CD4-positive, alpha-beta T cell treated with Interleukin-1 beta for 1 hour (primary cell): ENCODE results near the gene COL10A1.
"Not testable (repeated sequence)": the region's sequence is repeated elsewhere in the genome, so short reads cannot be mapped to it uniquely, and the experiment has no call there.

Experiments
- DNase-seq, 2 donors: peaks; one replicate each; pipeline ENCODE4 v3.0.0-alpha.2; 2020 to 2022

Gene COL10A1

DNA sequence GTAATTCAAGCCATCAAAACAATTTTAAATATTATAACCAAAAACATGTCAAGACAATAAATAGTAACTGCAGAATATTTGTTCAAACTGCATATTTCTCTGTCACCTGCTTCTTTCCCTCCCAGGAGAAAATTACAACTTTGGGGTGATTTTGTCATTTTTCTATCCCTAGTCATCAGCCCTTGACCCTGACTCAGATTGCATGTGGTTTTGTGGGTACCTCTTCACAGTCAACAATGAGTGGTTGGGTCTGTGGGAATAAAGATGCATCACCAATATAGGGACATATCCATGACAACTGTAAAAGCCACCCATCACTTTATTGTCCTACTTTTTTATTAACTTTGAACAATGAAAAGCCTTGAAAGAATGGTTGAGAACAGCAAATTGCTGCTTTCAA, 7.3 kb downstream of the COL10A1 start:
- no peak for DNase-seq

DNA sequence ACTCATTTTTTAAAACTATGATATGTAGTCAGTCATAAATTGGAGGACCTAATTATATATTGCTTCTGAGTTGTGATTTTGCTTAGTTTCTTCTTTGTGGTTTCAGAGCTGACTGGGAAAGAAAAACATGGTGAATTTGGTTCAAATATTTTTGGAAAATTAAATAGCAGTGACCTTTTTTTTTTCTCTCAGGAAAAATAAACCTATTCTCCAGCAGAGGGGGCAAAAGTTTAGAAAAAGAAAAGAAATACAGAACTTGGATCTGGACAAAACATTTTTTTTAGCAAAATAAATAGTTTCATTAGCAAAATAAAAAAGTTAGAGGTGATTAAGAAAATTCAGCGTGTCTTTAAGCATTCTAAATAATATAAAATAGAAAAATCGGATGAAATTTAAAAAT, 10.2 kb downstream of the COL10A1 start:
- DNase-seq, result no peak

DNA sequence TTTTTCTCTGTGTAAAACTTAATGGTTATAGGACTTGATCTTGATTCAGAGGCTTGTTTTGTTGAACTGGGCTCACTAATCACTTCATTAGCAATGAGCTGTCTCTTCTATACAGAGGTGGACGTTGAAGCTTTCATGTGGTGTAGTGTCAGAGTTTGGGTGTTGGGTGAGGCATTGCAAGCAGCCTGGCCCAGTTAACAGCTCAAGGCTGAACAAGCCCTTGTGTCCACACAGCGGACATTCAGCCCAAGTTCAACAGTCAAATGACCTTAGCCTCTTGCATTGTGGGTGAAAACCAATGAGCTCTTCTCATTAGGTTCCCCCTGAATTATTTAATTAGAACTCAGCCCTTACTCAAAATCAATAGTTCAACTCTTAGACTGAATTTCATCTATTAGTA, 12.5 kb downstream of the COL10A1 start:
- DNase-seq, result no peak

DNA sequence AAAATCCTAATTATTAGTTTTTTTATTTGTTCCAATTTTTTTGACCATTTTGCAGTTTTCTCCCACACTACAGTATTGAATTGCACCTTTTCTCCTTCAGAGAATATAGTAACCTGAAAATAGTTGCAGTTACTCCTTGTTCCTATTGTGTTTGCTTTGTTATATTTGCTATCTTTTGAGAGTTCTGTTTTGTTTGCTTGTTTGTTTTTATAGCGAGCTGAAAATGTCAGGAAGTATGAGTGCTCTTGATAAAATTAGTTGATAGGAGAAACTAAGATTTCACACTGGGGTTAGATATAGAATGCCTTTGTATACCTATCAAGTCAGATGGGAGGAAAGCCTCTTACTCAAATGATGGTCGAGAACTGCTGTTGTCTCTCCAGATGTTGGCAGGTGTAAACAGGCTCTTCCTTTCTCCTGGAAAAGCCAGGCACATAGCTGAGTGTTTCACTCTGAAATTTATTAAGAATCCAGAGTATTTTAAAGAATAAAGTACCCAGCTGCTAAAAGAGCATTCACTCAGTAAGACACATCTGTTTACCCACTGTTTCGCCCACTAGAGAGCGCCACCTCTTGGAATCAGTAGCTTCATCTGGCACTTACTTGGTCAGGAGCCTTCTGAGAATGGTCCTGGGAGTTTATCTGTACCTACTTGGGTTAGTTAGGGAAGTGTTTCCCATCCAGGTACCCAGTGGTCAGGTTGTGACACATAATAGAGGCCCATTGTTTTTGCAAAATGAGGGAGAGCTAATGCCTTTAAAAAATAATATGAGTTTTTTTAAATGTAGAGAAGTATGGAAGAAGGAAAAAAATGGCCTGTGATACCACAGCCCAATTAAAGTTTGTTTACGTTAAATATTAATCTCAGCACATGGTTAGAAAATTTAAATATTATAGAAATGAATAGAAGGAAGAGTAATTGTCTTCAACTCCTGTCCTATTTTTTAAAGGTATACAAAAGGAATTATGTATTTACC, 14.1 kb downstream of the COL10A1 start:
- DNase-seq, result peak in 1 of 2 donors; percentile 29

DNA sequence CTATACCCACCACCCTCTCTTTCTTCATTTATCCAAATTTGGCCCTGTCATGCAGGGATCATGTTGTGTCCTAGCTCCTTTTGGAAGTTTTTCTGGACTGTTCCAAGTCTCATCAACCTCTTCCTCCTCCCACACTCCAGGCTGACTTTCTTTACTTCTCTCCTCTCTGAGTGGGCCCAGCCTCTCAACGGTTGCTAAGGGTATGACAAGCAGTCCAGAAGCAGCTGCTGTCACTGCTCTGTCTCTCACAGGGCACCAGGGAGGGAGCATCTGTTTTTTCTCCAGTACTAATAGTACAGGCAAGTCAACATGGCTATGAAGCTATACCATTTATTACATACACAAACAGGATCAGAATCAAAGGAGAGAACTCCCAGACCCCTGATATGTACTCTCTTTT, 17.1 kb downstream of the COL10A1 start:
- DNase-seq, result no peak

DNA sequence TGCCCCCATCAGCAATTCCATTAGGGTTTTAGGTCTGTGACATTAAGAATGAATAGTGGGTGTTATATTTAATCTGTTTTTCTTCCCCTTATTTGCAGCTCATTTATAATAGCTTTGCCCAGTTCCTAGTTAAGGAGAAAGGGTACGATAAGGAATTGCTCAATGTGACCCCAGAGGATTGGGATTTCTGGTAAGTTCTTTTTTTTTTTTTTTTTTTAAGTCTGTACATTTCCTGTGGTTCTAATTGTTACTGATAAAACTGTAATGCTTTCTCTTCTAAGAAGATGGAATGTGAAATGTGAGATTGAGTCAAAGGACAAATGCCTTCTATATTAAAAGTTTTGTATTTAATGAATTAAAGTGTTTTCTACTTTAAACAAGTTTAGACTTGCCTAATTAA, 19.8 kb downstream of the COL10A1 start:
- DNase-seq, result no peak

DNA sequence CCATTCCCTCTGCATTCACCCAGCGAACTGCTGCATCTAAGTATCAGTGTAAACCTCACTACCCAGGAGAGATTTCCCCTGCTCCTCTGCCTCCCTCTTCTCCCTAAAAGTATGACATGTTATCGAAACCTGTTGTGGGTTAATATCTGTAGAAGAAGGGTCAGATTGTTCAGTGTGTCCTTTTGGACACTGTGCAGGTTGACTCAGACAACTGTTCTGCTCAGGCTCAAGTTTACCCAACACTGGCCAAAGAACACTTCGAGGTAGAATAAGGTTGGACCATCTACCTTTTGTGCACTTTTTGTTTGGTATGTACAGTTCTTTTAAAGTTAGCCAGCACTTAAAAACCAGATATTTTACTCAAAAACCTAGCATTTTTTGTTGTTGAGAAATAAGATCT, 20.7 kb downstream of the COL10A1 start:
- no peak for DNase-seq

DNA sequence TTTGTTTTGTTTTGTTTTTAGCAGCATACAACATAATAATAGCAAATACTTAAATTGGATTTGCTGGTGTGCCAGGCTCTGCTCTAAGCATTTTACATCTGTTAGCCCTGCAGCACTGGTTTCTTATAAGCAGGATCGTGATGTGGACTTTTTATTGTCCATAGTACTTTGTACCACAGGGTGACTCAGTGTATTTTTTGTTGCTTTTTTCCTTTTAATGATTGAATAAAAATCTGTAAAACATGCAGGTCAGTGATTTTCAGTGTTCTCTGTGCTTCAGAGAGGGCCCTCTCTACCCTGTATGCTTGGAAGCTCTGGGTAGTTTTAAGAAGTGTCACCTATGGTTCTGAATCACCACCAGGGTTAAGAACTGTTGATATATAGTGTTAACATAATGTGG, 21.3 kb downstream of the COL10A1 start:
- no peak for DNase-seq

DNA sequence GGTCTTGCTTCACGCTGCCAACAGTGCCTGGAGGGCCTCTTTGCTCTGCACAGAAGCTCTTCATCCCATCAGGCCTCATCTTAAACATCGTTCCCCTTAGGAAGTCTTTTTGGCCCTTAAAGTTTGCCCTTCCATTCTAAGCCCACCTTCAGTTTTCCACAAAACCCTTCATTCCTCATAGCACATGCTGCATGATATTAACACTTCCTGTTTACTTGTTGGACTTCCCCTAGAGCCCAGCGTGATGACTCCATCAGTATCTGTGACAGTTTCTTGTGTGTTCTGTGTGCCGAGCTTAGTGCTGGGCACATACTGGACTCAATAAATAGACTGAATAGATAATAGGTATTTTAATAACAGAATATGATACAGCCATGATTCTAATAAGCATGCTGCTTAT, 23.1 kb downstream of the COL10A1 start:
- no peak for DNase-seq

DNA sequence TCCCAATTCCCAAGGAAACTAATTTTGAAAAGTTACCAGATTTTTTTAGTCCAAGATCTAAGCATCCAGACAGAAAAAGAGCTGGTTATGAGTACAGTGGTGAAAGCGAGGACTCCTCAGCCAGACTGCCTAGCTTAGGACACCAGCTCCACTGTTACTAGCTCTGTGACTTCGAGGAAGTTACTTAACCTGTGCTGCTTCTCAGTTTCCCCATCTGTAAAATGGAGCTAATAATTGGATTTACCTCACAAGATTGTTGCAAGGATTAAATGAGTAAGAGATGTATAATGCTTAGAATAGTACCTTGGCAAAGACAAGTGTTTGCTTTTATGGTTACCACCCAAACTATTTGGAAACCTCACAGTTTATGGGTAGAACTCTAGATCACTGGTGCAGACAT, 24.1 kb downstream of the COL10A1 start:
- no peak for DNase-seq

DNA sequence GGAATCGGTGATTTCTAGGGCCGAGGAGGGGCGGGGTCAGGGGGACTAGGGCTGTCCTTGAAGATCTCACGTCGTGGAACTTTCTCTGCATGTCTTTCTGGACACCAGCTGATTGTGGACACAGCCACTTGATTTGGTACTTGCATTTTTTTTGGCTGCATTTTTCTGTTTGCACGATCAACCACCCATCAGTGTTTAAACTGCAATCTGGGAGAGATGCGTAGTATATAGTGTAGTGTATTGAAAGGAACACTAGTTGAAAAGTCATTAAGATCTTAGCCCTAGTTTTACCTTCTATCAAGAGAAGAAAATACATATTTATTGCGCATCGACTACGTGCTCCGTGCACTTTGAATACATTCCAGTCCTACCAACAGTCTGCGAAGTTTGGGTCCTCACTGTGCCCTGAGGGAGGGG, 24.6 kb downstream of the COL10A1 start:
- DNase-seq, result no peak

DNA sequence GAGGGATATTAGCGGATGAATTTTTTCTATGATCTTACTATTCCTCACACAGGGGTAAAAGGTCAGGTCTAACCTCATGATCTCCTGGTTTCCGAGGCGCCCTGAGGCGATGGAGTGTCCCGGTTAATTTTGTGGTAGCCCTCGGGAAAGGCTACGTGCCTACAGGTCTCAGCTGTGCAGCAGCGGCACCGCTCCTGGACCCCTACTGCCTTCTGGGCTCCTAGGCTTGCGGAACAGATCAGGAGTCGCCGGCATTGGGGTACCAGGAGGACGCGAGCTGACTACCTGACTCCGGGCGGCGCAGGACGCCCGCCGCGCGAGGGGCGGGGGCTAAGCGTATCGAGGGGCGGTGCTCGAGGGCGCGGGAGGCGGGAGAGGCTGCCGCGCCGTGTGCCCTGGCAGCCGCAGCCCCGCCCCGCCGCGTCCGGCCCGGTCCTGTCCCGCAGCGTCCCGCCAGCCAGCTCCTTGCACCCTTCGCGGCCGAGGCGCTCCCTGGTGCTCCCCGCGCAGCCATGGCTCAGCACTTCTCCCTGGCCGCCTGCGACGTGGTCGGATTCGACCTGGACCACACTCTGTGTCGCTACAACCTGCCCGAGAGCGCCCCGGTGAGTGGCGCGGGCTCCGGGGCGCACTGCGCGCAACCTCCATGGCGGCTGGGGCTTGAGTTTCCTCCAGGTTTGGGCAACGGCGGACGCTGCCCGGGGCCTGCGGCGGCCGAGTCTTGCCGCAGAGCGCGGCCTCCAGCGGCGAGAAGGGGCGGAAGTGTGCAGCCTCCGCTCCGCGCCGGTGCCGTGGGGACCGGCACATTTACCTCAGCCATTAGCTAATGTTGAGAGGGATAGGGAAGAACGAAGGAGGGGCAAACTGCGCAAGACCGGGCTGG, 25.3 kb downstream of the COL10A1 start, which contains the start of gene NT5DC1:
Gene NT5DC1 (plus strand): TSS at position 435 of the 883 bp plus-strand sequence. CDS start 78 bp downstream, at position 513.
- DNase-seq, result peak; percentile 81 to 83

DNA sequence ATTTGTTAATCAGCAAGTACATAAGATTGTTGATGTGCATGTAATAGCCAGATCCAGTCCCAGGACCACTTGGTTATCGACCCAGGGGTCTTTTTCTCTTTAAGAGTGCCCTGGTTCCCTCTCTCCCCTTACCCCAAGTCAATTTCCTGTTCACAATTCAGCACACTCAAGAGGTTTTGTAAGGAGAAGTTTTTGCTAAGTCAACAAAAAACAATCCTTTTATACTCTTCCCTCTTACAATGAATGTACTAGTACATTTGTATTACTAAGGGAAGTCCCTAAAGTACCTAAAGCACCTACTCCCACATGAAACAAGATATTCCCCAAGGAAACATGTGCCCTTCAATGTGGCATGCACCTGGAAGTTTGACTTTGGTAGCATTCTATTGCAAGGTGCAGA, 26.9 kb downstream of the COL10A1 start:
- DNase-seq, result no peak

DNA sequence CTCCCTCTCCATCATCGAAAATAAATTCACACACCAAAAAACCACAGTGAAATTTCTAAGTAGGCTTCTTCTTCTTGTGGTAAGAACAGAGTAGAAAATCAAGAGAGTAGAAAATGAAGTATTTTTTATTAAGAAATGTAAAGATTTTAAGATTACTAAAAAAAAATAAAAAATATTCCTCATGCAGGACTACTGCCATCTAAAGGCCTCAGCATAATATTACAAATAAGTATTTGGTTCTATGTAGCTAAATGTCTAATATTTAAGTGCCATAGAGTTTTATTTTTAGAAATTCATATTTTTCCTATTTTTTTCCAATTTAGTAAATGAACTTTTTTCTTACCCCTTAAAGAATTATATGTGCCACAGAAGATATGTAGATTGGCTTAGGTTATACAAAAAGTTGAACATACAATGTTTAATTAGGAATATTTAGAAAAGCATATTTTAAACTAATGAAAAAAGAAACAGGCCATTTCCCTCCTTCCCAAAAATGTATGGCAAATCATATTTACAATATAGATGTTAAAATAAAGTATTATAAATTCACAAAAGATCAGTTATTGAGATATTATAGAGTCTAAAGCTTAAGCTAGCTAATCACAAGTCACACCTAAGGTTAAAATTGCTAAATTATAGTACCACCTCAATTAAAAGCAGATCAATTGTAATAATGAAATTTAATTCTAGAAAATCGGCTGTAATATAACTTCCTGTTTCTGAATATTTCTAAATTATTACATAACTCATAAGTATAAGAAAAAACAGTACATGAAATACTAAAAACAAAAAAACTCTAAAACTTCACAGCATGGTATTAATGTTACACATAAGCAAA, 28.7 kb downstream of the COL10A1 start:
- peak in 1 of 2 donors; percentile 17 for DNase-seq

DNA sequence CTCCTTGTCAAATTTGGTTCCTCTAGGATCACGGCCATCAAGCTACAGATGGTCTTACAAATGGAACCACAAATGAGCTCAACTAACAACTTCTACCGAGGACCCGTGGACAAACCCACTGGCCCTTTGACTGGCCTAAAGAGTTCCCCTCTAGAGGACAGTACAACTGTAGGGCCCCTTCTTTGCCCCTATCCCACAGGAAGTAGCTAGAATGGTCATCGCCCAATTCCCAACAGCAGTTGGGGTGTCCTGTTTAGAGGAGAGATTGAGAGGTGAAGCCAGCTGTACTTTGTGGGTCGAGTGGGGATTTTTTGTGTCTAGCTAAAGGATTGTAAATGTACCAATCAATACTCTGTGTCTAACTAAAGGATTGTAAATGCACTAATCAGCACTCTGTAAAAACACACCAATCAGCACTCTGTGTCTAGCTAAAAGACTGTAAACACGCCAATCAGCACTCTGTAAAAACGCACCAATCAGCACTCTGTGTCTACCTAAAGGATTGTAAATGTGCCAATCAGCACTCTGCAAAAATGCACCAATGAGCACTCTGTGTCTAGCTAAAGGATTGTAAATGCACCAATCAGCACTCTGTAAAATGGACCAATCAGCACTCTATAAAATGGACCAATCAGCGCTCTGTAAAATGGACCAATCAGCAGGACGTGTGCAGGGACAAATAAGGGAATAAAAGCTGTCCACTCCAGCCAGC, 29.7 kb downstream of the COL10A1 start:
- DNase-seq, result not testable (repeated sequence)

DNA sequence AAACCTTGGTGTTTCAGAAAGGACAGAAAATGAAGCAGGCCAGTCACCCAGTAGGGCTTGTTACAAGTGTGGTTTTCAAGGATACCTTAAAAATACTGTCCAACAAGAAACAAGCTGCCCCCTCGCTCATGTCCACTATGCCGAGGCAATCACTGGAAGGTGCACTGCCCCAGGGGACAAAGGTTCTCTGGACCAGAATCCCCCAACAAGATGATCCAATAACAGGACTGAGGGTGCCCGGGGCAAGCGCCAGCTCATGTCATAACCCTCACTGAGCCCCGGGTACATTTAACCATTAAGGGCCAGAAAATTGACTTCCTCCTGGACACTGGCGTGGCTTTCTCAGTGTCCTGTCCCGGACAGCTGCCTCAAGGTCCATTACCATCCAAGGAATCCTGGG, 31.9 kb downstream of the COL10A1 start:
- DNase-seq, result no peak

DNA sequence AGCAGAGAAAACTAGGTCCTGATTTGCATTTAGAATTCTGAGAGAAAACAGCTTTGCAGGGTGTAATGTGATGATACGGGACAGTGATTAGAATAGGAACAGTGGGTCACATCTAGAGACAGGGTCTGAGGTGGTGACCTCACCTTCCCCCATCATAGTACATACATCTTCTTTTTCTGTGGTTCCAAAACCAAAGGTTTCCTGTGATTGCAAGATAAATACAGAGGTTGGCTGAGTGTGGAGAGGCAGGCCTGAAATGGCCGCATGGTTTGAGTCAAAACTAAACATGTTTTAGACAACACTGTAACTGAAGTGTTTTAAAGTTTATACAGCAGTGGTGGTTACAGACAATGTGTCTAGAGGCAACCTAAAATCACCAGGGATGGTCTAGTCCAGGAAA, 35.7 kb downstream of the COL10A1 start:
- no peak for DNase-seq

DNA sequence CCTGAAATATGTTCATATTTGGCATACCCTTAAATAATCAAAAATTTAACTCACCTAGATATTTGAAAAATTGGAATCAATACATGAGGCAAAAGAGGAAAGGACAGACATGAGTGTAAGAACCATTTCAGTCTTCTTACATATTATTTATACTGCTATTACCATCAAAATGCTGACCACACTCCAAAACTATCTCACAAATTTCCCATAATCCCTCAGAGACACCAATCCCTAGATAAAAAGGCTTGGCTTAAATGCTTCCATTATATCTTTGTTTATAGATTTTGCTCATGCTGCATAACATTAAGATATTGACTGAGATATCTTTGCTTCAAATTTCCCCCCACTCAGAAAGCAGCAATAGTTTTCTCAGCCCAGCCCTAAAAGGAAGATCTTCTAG, 37.0 kb downstream of the COL10A1 start:
- DNase-seq, result no peak

DNA sequence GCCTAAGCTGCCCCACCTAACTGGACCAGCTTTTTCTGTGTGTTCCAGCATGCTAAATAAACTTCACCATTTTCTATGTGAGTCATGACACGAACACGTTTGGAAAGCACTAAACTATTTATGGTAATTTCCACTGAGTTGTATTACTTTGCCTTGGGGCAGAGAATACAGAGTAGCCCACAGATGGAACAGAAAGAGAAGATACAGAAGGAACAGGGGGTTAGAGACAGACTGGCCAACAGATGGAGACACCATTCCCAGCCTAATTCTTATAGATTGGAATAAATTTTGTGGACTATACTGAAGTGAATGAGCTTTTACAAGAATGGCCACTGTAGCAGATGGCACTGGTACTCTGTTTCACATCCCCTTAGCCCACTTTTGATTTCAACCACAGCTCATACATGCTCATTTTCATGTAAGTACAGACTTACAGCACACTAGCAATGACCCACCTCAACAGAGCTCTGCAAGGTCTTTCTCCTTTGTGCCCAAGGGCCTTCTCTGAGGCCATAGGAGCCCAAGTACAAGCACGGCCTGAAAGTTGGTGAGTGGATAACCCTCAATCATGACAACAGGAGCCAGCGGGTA, 38.4 kb downstream of the COL10A1 start:
- no peak for DNase-seq

DNA sequence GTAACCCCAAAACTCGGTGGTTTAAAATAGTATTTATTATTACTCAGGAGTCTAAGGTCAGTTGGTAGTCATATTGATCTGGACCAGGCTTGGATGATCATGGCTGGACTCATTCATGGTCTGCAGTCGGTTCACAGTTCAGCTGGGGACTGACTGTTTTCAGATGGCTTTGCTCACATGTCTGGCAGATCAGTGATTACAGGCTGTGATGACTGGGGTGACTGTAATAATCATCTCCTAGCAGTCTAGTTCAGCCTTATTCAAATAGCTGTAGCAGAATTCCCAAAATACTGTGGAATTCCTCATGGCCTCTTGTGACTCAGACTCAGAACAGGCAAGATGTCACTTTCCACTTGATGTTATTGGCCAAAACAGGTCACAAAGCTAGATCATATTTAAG, 41.6 kb downstream of the COL10A1 start:
- DNase-seq, result no peak

DNA sequence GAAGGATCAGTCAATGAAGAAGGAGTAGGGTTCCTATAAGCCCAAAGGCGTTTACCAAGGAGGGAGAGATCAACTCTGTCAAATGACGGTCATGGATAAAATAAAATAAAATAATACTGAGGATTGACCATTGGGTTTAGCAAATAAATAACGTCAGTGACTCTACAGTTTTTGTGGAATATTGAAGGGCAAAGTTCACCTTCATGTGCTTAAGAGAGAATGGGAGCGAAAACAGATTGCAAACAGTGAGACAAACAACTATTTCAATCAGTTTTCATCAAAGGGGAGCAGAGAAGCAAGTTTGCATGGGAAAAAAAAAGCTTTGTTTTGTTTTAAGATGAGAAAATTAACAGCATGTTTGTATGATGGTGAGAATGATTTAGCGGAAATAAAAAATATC, 42.9 kb downstream of the COL10A1 start:
- DNase-seq, result no peak

DNA sequence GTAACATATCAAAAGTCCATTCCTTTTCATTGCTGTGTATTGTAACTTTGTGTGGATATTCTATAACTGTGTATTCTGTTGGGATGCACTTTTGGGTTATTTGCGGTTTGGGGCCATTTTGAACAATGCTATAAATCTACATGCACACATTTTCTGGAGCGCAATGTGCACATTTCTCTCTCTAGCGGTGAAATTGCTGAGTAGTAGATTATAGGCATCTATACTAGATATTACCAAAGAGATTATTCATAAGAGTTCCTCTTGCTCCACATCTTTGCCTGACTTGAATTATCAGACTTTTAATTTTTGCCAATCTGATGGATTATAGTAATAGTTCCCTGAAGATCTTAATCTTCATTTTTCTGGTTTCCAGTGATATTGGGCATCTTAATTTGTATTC, 47.0 kb downstream of the COL10A1 start:
- DNase-seq, result no peak
